A549 (cell line): ENCODE measurements around the gene TEX51. TPM values are rescaled to one million over a fixed set of nuclear protein-coding genes. Genes with fewer than 3 reads are reported as not detected.

Experiments used
- ATAC-seq, 2 experiments: fragments of 200-7000 bp in 1 of 2; fragments of >200 bp in 1 of 2; cut with Nextera tagmentation in 1 of 2; cut with Tn5 transposase in 1 of 2; 3 replicates each; pipeline versions ENCODE4 v1.8.0 to v1.9.1; 2018 to 2020; ENCODE audit warnings: mild to moderate bottlenecking in 1 of 2, moderate library complexity in 1 of 2
- CTCF ChIA-PET: fragments of 300-600 bp; sonication (Branson Sonifier 250); formaldehyde crosslinking; extraction: SDS; loops from one replicate; lab custom pipeline; 2021; ENCODE audit warnings: antibody characterized with exemption, inconsistent platforms; lab: Yijun Ruan, JAX
- POLR2A ChIA-PET: fragments of 350-600 bp; formaldehyde crosslinking; extraction: SDS; loops from one replicate; lab custom pipeline; 2021; ENCODE audit warnings: antibody characterized with exemption, inconsistent platforms; lab: Yijun Ruan, JAX
- DNase-seq, 2 experiments: peaks; one replicate each; pipeline versions ENCODE4 v3.0.0 to v3.0.0-alpha.2; 2011 to 2016; ENCODE audit warnings: low read depth in 1 of 2, low spot score in 1 of 2
- FAIRE-seq: peaks from 2 replicates; lab custom pipeline; 2011; peaks lifted over from hg19 to GRCh38; lab: Jason Lieb, UNC
- H3K27ac ChIP-seq, 2 experiments: fragments of >200 bp; sonication (Bioruptor Twin); formaldehyde crosslinking; 3 replicates each; pipeline ENCODE4 v1.5.1; 2016 to 2017
- H3K4me1 ChIP-seq: fragments of >200 bp; sonication (Bioruptor Twin); formaldehyde crosslinking; 3 replicates; pipeline ENCODE4 v1.6.1; 2016
- H3K4me2 ChIP-seq: fragments of >200 bp; sonication (Bioruptor Twin); formaldehyde crosslinking; 3 replicates; pipeline ENCODE4 v1.6.1; 2016
- H3K4me3 ChIP-seq: fragments of >200 bp; sonication (Bioruptor Twin); formaldehyde crosslinking; 3 replicates; pipeline ENCODE4 v1.5.1; 2016
- H3K9me3 ChIP-seq: fragments of >200 bp; sonication (Bioruptor Twin); formaldehyde crosslinking; 3 replicates; pipeline ENCODE4 v1.6.1; 2016
- ATOH8 ChIP-seq: fragments of 250-450 bp; sonication (Bioruptor Pico); IDR thresholded peaks from 2 replicates; pipeline ENCODE4 v1.5.0; 2020; ENCODE audit warnings: low read depth, mild to moderate bottlenecking, moderate library complexity
- BCL3 ChIP-seq: fragments of >200 bp; sonication (Bioruptor Twin); formaldehyde crosslinking; IDR thresholded peaks from 3 replicates; pipeline ENCODE4 v1.6.1; 2016
- CBX2 ChIP-seq: fragments of 200-600 bp; sonication (generic); IDR thresholded peaks from 2 replicates; pipeline ENCODE4 v1.6.1; 2016; ENCODE audit warnings: low read depth, mild to moderate bottlenecking, borderline replicate concordance
- CEBPB ChIP-seq, 2 experiments: fragments of >200 bp in 1 of 2; sonication (Bioruptor Twin) in 1 of 2; formaldehyde crosslinking in 1 of 2; IDR thresholded peaks; 2 replicates each; pipeline ENCODE4 v1.6.1; 2012 to 2016
- CHD2 ChIP-seq: fragments of 150-350 bp; IDR thresholded peaks from 2 replicates; pipeline ENCODE4 v1.6.1; 2014; ENCODE audit warnings: low read length; ENCODE audit not compliant: partially characterized antibody
- CTCF ChIP-seq: fragments of >200 bp; sonication (Bioruptor Twin); formaldehyde crosslinking; IDR thresholded peaks from 3 replicates; pipeline ENCODE4 v1.5.1; 2016
- E2F6 ChIP-seq: IDR thresholded peaks from 2 replicates; pipeline ENCODE4 v1.6.1; 2012; ENCODE audit warnings: low read depth, borderline replicate concordance
- EHF ChIP-seq: fragments of 250-450 bp; sonication (Bioruptor Pico); IDR thresholded peaks from 2 replicates; pipeline ENCODE4 v1.5.0; 2020; ENCODE audit warnings: mild to moderate bottlenecking
- EHMT2 ChIP-seq: fragments of 200-600 bp; sonication (generic); IDR thresholded peaks from 2 replicates; pipeline ENCODE4 v1.6.1; 2016; ENCODE audit warnings: antibody characterized with exemption, low read depth, mild to moderate bottlenecking, moderate library complexity
- FOSL2 ChIP-seq, 2 experiments: fragments of 450-650 bp in 1 of 2; fragments of >200 bp in 1 of 2; sonication (Bioruptor Twin) in 1 of 2; formaldehyde crosslinking; IDR thresholded peaks; 2 replicates each; pipeline versions ENCODE4 v1.5.0 to v1.6.1; 2016 to 2020; ENCODE audit warnings: mild to moderate bottlenecking in 1 of 2, moderate library complexity in 1 of 2
- GATA3 ChIP-seq: IDR thresholded peaks from 2 replicates; pipeline ENCODE4 v1.6.1; 2012; ENCODE audit warnings: borderline replicate concordance
- HDAC2 ChIP-seq: fragments of 200-600 bp; sonication (generic); IDR thresholded peaks from 2 replicates; pipeline ENCODE4 v1.6.1; 2016
- HOXA7 ChIP-seq: fragments of 250-450 bp; sonication (Bioruptor Pico); IDR thresholded peaks from 2 replicates; pipeline ENCODE4 v1.5.0; 2020; ENCODE audit warnings: mild to moderate bottlenecking, moderate library complexity
- HOXB13 ChIP-seq: fragments of 250-450 bp; sonication (Bioruptor Pico); IDR thresholded peaks from 2 replicates; pipeline ENCODE4 v1.5.0; 2020; ENCODE audit warnings: low read depth, mild to moderate bottlenecking, moderate library complexity
- HOXB5 ChIP-seq: fragments of 250-450 bp; sonication (Bioruptor Pico); IDR thresholded peaks from 2 replicates; pipeline ENCODE4 v1.5.0; 2020; ENCODE audit warnings: mild to moderate bottlenecking, moderate library complexity
- KDM1A ChIP-seq: fragments of 200-600 bp; sonication (generic); IDR thresholded peaks from 2 replicates; pipeline ENCODE4 v1.6.1; 2016; ENCODE audit warnings: low read depth, mild to moderate bottlenecking
- MAX ChIP-seq: IDR thresholded peaks from 2 replicates; pipeline ENCODE4 v1.6.1; 2012
- MAZ ChIP-seq: fragments of 150-350 bp; IDR thresholded peaks from 2 replicates; pipeline ENCODE4 v1.6.1; 2014; ENCODE audit warnings: antibody characterized with exemption, low read depth, low read length, borderline replicate concordance
- NR3C1 ChIP-seq: fragments of >200 bp; sonication (Bioruptor Twin); formaldehyde crosslinking; IDR thresholded peaks from 3 replicates; pipeline ENCODE4 v1.6.1; 2017
- PBX3 ChIP-seq: IDR thresholded peaks from 2 replicates; pipeline ENCODE4 v1.6.1; 2012
- PHF8 ChIP-seq: fragments of 200-600 bp; sonication (generic); IDR thresholded peaks from 2 replicates; pipeline ENCODE4 v1.6.1; 2016; ENCODE audit warnings: low read depth, mild to moderate bottlenecking, antibody characterized with exemption, moderate library complexity, borderline replicate concordance
- RAD21 ChIP-seq, 2 experiments: fragments of >200 bp in 1 of 2; sonication (Bioruptor Twin) in 1 of 2; formaldehyde crosslinking in 1 of 2; IDR thresholded peaks in 1 of 2; conservative IDR thresholded peaks in 1 of 2; 2 replicates in 1 of 2; 3 replicates in 1 of 2; pipeline ENCODE4 v1.6.1; 2012 to 2018; ENCODE audit warnings: inconsistent platforms in 1 of 2
- RARB ChIP-seq: fragments of 250-450 bp; sonication (Bioruptor Pico); IDR thresholded peaks from 2 replicates; pipeline ENCODE4 v1.8.0; 2021; ENCODE audit warnings: mild to moderate bottlenecking, moderate library complexity
- REST ChIP-seq: fragments of 200-600 bp; sonication (generic); IDR thresholded peaks from 2 replicates; pipeline ENCODE4 v1.6.1; 2016; ENCODE audit warnings: antibody characterized with exemption, mild to moderate bottlenecking, moderate library complexity
- SREBF2 ChIP-seq: fragments of 450-650 bp; IDR thresholded peaks from 2 replicates; pipeline ENCODE4 v1.6.1; 2014; ENCODE audit warnings: mild to moderate bottlenecking, moderate library complexity
- ZC3H11A ChIP-seq: fragments of 450-650 bp; IDR thresholded peaks from 2 replicates; pipeline ENCODE4 v1.6.1; 2014; ENCODE audit warnings: antibody characterized with exemption, mild to moderate bottlenecking
- ZFP36 ChIP-seq: fragments of 450-650 bp; IDR thresholded peaks from 2 replicates; pipeline ENCODE4 v1.6.1; 2014; ENCODE audit warnings: borderline replicate concordance; ENCODE audit not compliant: partially characterized antibody
- WGBS: methylation state at CpG from one replicate; pipeline ENCODE4 v1.1.6; 2017; ENCODE audit errors: missing lambda C conversion rate; 5-methylcytosine and 5-hydroxymethylcytosine counted together
- polyA plus RNA-seq, 4 experiments: library from polyadenylated mRNA; depleted of rRNA in 3 of 4; stranded (reverse); fragments of >200 nt; fragmentation: RNase III in 1 of 4; extraction: RNeasy Plus Mini Kit Qiagen cat#74134 plus additional on column Dnase treatment in 1 of 4; gene quantifications; 2 replicates in 3 of 4; 3 replicates in 1 of 4; pipeline ENCODE4 v1.2.3, GENCODE V29; 2011 to 2017

Gene TEX51
- polyA plus RNA-seq, 2 of the 4 experiments (the other 2 are of a cell fraction) = not detected

GRCh38 chr2:126858991-126859390 lies 39.7 kb upstream of the TEX51 start:
- Histone ChIP-seq H3K4me3 (no peak overlapping the region), H3K27ac (no peak overlapping the region), H3K4me2 (no peak overlapping the region), H3K9me3 (no peaks in the 10 kb centered on the region), H3K4me1 (no peaks in the 10 kb centered on the region)
- DNase-seq = no peak
- ChIA-PET CTCF (interaction anchor here (1.2 kb wide), 1 partner anchor 11 kb away, joined by 3 read pairs; no protein-coding TSS in a partner anchor), POLR2A (no interaction called here)
- no peak for FAIRE-seq
- WGBS = 2% methylated on average over 5 of the region's 5 CpGs
- TF ChIP-seq CEBPB (IDR thresholded peaks at IDR 0.05) = no peak
- no peak for TF ChIP-seq PHF8
- TF ChIP-seq MAZ = no peak
- TF ChIP-seq EHMT2 = no peak
- no peak for TF ChIP-seq HOXB5
- no peak for TF ChIP-seq HDAC2
- no peak for TF ChIP-seq RAD21 (conservative IDR thresholded peaks at IDR 0.05 in 1 of 2, IDR thresholded peaks at IDR 0.05 in 1 of 2)
- TF ChIP-seq EHF (CRISPR knock-in tag) = no peak
- TF ChIP-seq ATOH8 = no peak
- no peak for TF ChIP-seq PBX3
- no peak for TF ChIP-seq HOXA7
- TF ChIP-seq GATA3 = no peak
- TF ChIP-seq BCL3 = no peak
- TF ChIP-seq SREBF2 = no peak
- no peak for TF ChIP-seq CHD2
- no peak for TF ChIP-seq KDM1A
- TF ChIP-seq FOSL2 (IDR thresholded peaks at IDR 0.05) = no peak
- TF ChIP-seq FOSL2 (CRISPR knock-in tag; IDR thresholded peaks at IDR 0.05) = no peak
- no peak for TF ChIP-seq REST
- no peak for ATAC-seq

GRCh38 chr2:126859631-126860030 lies 39.1 kb upstream of the TEX51 start:
- POLR2A ChIA-PET = no interaction called here
- Histone ChIP-seq H3K27ac (no peak overlapping the region), H3K4me1 (no peaks in the 10 kb centered on the region), H3K4me3 (no peak overlapping the region)
- no peak for FAIRE-seq
- TF ChIP-seq RARB (CRISPR knock-in tag) = no peak
- no peak for TF ChIP-seq HOXB13
- TF ChIP-seq ZFP36 = no peak
- no peak for TF ChIP-seq MAX
- no peak for TF ChIP-seq CBX2
- no peak for TF ChIP-seq CTCF
- TF ChIP-seq NR3C1 = no peak
- TF ChIP-seq E2F6 = no peak
- TF ChIP-seq FOSL2 (IDR thresholded peaks at IDR 0.05) = no peak
- TF ChIP-seq FOSL2 (CRISPR knock-in tag; IDR thresholded peaks at IDR 0.05) = no peak
- no peak for TF ChIP-seq ZC3H11A
- TF ChIP-seq, all 56 proteins: peak for 0
- no peak overlapping the region for H3K4me2 ChIP-seq
- DNase-seq (no peak), ATAC-seq (no peak)
- no peaks in the 10 kb centered on the region for H3K9me3 ChIP-seq
- CTCF ChIA-PET = interaction anchor here (1.1 to 1.2 kb wide), 2 partner anchors 8 to 11 kb away, joined by 3 read pairs; no protein-coding TSS in a partner anchor
